Hematopoietic multipotent progenitor cell treated with erythropoietin and hydrocortisone succinate and interleukin-3 and kit ligand, for 17 days (in vitro differentiated cells): ENCODE measurements around the gene GALNT1.

Experiments
- DNase-seq: peaks from one replicate; pipeline ENCODE4 v3.0.0-alpha.2; 2015; ENCODE audit warnings: low spot score

GALNT1 gene

GRCh38 chr18:35618696-35619095 lies 37.2 kb downstream of the GALNT1 start:
- DNase-seq: no peak

GRCh38 chr18:35619464-35619863 lies 37.9 kb downstream of the GALNT1 start:
- DNase-seq: no peak

GRCh38 chr18:35619941-35620340 lies 38.4 kb downstream of the GALNT1 start:
- DNase-seq: no peak

- DNase-seq: no peak
Measured at GRCh38 chr18:35620765-35621164, 39.2 kb downstream of the GALNT1 start.

- DNase-seq: no peak
Measured at GRCh38 chr18:35623255-35623654, 41.7 kb downstream of the GALNT1 start.

GRCh38 chr18:35624146-35624545 lies 42.6 kb downstream of the GALNT1 start:
- DNase-seq: no peak

GRCh38 chr18:35625232-35625631 lies 43.7 kb downstream of the GALNT1 start:
- no peak for DNase-seq

- DNase-seq: no peak
Measured at GRCh38 chr18:35633761-35634160, 52.2 kb downstream of the GALNT1 start.

GRCh38 chr18:35634323-35634722 lies 52.8 kb downstream of the GALNT1 start:
- no peak for DNase-seq

GRCh38 chr18:35635170-35635569 lies 53.6 kb downstream of the GALNT1 start:
- DNase-seq: no peak

- no peak for DNase-seq
Measured at GRCh38 chr18:35637227-35637626, 55.7 kb downstream of the GALNT1 start.

- no peak for DNase-seq
Measured at GRCh38 chr18:35639296-35639695, 57.8 kb downstream of the GALNT1 start.

GRCh38 chr18:35641467-35641866 lies 59.9 kb downstream of the GALNT1 start:
- DNase-seq: no peak

GRCh38 chr18:35641916-35642315 lies 60.4 kb downstream of the GALNT1 start:
- no peak for DNase-seq

GRCh38 chr18:35642802-35643201 lies 61.3 kb downstream of the GALNT1 start:
- DNase-seq: no peak

- DNase-seq: no peak
Measured at GRCh38 chr18:35646449-35646848, 64.9 kb downstream of the GALNT1 start.

- DNase-seq: no peak
Measured at GRCh38 chr18:35653392-35654135, 72.0 kb downstream of the GALNT1 start.

GRCh38 chr18:35658112-35658511 lies 76.6 kb downstream of the GALNT1 start:
- no peak for DNase-seq

- no peak for DNase-seq
Measured at GRCh38 chr18:35661483-35662146, 80.1 kb downstream of the GALNT1 start.

GRCh38 chr18:35662293-35663062 lies 80.9 kb downstream of the GALNT1 start:
- DNase-seq: no peak

- no peak for DNase-seq
Measured at GRCh38 chr18:35671966-35672603, 90.5 kb downstream of the GALNT1 start.

- DNase-seq: no peak
Measured at GRCh38 chr18:35672897-35673296, 91.4 kb downstream of the GALNT1 start.
